ENCODE measurements around the gene GNA12.

Gene GNA12

DNA sequence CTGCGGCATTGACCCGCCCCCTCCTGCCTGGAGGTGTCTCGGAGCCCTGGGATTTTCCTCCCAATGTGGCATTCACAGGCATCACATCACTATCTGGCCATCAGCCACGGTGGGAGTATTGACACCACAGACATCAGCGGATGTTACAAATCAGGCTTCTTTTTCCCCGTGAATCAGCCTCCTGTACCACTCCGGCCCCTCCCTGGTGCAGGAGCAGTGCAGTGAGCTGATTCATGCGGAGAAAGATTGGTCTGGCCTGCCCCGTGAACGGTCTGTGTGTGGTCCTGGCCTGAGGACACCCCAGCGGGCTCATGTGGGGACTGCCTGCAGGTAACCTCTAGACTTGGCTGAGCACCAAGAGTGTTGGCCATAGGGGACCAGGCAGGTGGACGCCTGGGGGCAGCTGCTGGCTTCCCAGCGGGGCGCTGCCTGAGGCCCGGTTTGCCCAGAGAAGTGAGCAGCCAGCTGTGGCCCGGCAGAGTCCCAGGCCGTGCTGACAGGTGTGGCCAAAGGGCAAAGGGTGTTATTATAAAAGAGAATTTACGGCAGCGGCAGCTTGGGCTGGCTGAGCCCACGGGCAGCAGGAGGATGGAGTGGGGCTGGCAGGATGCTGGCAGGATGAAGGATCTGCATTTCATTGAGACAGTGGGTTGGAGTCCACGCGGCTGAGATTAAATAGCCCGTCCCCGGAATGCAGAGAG lies 32.1 kb upstream of the GNA12 start:
- no peaks in the 10 kb centered on the region for H4K20me1 ChIP-seq (ENCODE audit: control insufficient read depth, insufficient read depth, low read depth, low read length)
- TF ChIP-seq EZH2phosphoT487 (IDR thresholded peaks at IDR 0.05; ENCODE audit: borderline replicate concordance, low read length) (no peak), CTCF (IDR thresholded peaks at IDR 0.05; ENCODE audit: low read depth, low read length, poor library complexity, severe bottlenecking) (no peak)
- no peaks in the 10 kb centered on the region for H3K9me2 ChIP-seq (replicated peaks; ENCODE audit: control insufficient read depth, low read length)
- no peaks in the 10 kb centered on the region for H3K9me3 ChIP-seq (ENCODE audit: control insufficient read depth, insufficient read depth, low read length)
- H3K27ac ChIP-seq (ENCODE audit: low read depth, low read length), result no peak overlapping the region
- 0 out of 2 replicates have a peak, but pooled peaks cover 4% of the 10 kb centered on the region for H3F3A ChIP-seq (ENCODE audit: control insufficient read depth, insufficient read depth)
- peaks cover 41% of the 10 kb centered on the region for H3K4me1 ChIP-seq (ENCODE audit: control insufficient read depth, low read length)
- H3K4me2 ChIP-seq (ENCODE audit: low read length), result no peak overlapping the region
- H3K79me2 ChIP-seq (ENCODE audit: control insufficient read depth, low read length), result no peaks in the 10 kb centered on the region
- H3K4me3 ChIP-seq (ENCODE audit: low read length), result no peak overlapping the region
- H3K27me3 ChIP-seq (ENCODE audit: control insufficient read depth, low read length), result no peaks in the 10 kb centered on the region
- H3K36me3 ChIP-seq (ENCODE audit: control insufficient read depth, low read length), result no peaks in the 10 kb centered on the region

DNA sequence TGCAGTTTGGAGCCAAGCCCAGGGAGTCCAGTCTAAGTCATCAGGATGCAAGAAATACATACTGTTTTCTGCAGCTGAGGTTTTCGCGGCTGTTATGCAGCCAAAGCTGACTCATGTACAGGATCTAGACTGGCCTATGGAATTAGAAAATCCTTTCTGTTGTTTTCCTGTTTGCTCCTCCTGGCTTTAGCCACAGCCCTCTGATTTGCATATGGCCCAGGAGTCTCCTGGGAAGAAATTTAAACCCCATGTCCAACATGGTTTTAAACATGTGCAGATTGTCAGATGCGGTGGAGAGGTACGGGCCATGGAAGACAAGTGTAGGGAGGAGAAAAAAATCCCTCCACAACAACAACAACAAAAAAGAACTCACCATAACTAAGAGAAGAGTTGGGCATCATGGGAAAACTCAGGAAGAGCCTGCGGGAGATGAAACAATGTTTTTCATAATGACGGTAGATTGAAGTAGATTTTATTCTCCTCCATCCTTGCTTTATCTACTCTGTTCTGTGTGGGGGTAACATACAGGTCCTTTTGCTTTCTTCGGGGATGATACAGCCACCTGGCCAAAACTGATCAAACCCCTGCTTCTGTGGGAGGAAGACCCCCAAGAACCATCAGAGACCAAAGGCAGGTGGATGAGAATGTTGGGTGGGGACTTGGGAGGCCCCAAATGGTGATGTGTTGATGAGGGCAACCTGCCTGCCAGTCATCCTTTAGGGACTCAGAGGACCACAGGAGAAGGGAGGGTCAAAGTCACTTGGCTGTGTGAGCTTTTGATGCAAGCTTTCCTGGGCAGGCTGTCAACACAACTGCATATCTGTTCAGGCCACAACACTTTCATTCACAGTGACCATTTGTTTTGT lies 29.8 kb upstream of the GNA12 start:
- no peaks in the 10 kb centered on the region for H3K79me2 ChIP-seq (ENCODE audit: control insufficient read depth, low read length)
- peaks cover 46% of the 10 kb centered on the region for H3K4me1 ChIP-seq (ENCODE audit: control insufficient read depth, low read length)
- no peaks in the 10 kb centered on the region for H4K20me1 ChIP-seq (ENCODE audit: control insufficient read depth, insufficient read depth, low read depth, low read length)
- H3F3A ChIP-seq (ENCODE audit: control insufficient read depth, insufficient read depth), result 0 out of 2 replicates have a peak, but pooled peaks cover 4% of the 10 kb centered on the region
- no peaks in the 10 kb centered on the region for H3K27me3 ChIP-seq (ENCODE audit: control insufficient read depth, low read length)
- no peak overlapping the region for H3K4me3 ChIP-seq (ENCODE audit: low read length)
- H3K9me3 ChIP-seq (ENCODE audit: control insufficient read depth, insufficient read depth, low read length), result no peaks in the 10 kb centered on the region
- H3K4me2 ChIP-seq (ENCODE audit: low read length), result peak overlapping the region; percentile 19; the same call in 1 of the 2 replicates
- H3K27ac ChIP-seq (ENCODE audit: low read depth, low read length), result peak overlapping the region; percentile 13; the same call in 1 of the 2 replicates
- no peak for TF ChIP-seq EZH2phosphoT487 (IDR thresholded peaks at IDR 0.05; ENCODE audit: borderline replicate concordance, low read length)
- TF ChIP-seq CTCF (IDR thresholded peaks at IDR 0.05; ENCODE audit: low read depth, low read length, poor library complexity, severe bottlenecking), result no peak
- H3K9me2 ChIP-seq (replicated peaks; ENCODE audit: control insufficient read depth, low read length), result no peaks in the 10 kb centered on the region
- H3K36me3 ChIP-seq (ENCODE audit: control insufficient read depth, low read length), result no peaks in the 10 kb centered on the region

- 0 out of 2 replicates have a peak, but pooled peaks cover 4% of the 10 kb centered on the region for H3F3A ChIP-seq (ENCODE audit: control insufficient read depth, insufficient read depth)
- H3K4me2 ChIP-seq (ENCODE audit: low read length), result peak overlapping the region; percentile 19; the same call in 1 of the 2 replicates
Measured at GRCh38 chr7:2873146-2873545, 29.0 kb upstream of the GNA12 start.

More at GRCh38 chr7:2873146-2873545, 29.0 kb upstream of the GNA12 start:
- TF ChIP-seq CTCF (IDR thresholded peaks at IDR 0.05; ENCODE audit: low read depth, low read length, poor library complexity, severe bottlenecking), result no peak
- TF ChIP-seq EZH2phosphoT487 (IDR thresholded peaks at IDR 0.05; ENCODE audit: borderline replicate concordance, low read length), result no peak
- Histone ChIP-seq H3K9me2 (replicated peaks; ENCODE audit: control insufficient read depth, low read length) (no peaks in the 10 kb centered on the region), H3K4me3 (ENCODE audit: low read length) (no peak overlapping the region), H3K4me1 (ENCODE audit: control insufficient read depth, low read length) (peaks cover 39% of the 10 kb centered on the region), H3K79me2 (ENCODE audit: control insufficient read depth, low read length) (no peaks in the 10 kb centered on the region), H3K27me3 (ENCODE audit: control insufficient read depth, low read length) (no peaks in the 10 kb centered on the region), H3K27ac (ENCODE audit: low read depth, low read length) (no peak overlapping the region), H3K36me3 (ENCODE audit: control insufficient read depth, low read length) (no peaks in the 10 kb centered on the region), H3K9me3 (ENCODE audit: control insufficient read depth, insufficient read depth, low read length) (no peaks in the 10 kb centered on the region), H4K20me1 (ENCODE audit: control insufficient read depth, insufficient read depth, low read depth, low read length) (no peaks in the 10 kb centered on the region)
